Effector CD4-positive, alpha-beta T cell (primary cell): ENCODE measurements around the gene APRT.
A peak's percentile ranks its signal among the peaks of the same experiment; 100 is the strongest.

Source experiments
- DNase-seq: peaks from one replicate; pipeline ENCODE4 v3.0.0-alpha.2; 2020
- total RNA-seq: gene quantifications from one replicate; lab custom pipeline; 2026; lab: John Stamatoyannopoulos, UW

The APRT gene
- 77.7 reads per million, percentile 77 among the genes with 10 or more reads in this experiment for total RNA-seq

GRCh38 chr16:88811769-88812512, at the start of gene APRT:
APRT (minus strand) TSS chr16:88811928; CDS start chr16:88811899, 29 bp downstream.
- peak; percentile 94 for DNase-seq

GRCh38 chr16:88861359-88861758, 49.6 kb upstream of the APRT start:
- DNase-seq: no peak

GRCh38 chr16:88859381-88860091, 47.8 kb upstream of the APRT start:
- no peak for DNase-seq

DNA sequence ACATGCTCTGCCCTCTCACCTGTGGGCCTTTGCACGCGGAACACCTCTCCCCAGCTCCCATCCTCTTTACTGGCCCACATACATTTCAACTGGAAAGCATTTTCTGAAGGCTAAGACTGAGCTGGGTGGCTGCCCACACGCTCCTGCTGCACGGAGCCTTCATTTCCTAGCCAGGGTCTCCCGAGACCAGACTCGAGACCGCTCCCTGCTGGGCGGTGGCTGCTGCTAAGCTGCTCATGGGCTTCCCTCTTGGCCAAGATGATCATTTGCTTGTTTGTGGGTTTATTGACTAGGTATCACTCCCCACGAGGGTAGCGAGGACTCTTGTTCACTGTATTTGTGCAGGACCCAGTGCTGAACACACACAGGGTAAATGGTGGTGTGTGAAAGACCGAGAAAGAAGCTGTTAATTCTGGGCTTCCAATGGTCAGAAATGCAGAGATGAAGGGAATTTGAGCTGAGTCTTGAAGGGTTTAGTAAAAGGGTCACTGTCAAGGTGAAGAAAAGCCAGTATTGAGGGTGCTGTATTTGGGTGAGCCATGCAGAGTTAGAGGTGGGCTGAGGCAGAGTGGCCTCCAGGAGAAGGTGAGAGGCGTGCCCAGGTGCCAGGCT, 46.1 kb upstream of the APRT start:
- DNase-seq: peak; percentile 68

- DNase-seq: peak; percentile 98
Observed at GRCh38 chr16:88856828-88857727, 45.4 kb upstream of the APRT start, which contains the start of the genes GALNS and TRAPPC2L. GALNS (minus strand) TSS chr16:88856947; CDS start chr16:88856877, 70 bp downstream. TRAPPC2L (plus strand) TSS chr16:88857127; CDS start chr16:88857151, 24 bp downstream.

GRCh38 chr16:88856122-88856827, 44.5 kb upstream of the APRT start:
- no peak for DNase-seq

- no peak for DNase-seq
Observed at GRCh38 chr16:88855736-88856121, 44.0 kb upstream of the APRT start.

- DNase-seq: no peak
Observed at GRCh38 chr16:88855176-88855575, 43.4 kb upstream of the APRT start.

GRCh38 chr16:88854306-88855111, 42.8 kb upstream of the APRT start:
- no peak for DNase-seq

DNA sequence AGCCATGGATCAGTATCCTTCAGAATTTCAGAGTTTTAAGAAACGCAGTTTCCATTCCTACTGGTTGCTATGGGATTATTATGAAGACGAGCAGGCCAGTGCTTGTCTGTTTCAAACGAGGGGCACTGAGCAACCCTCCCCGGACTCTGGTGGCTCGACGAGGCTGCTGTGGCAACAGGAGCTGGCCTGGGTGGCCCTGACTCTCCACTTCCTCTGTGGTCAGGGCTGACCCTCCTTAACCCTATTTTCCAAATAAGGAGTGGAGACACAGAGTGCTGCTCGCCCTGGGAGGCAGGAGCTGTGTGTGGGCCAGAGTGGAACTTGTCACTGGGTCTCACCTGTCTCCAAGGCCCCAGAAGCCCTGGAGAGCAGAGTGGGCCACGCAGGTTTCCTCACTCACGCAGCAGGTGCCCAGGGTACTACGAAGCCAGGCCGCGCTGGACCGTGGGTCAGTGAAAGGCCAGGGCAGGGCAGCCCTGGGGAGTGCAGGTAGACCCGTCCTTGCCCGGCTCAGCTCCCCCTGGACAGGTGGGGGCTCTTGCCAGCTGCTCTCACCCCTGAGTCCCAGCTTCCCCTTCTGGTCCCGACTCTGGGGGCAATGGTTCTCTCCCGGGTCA, 41.7 kb upstream of the APRT start:
- no peak for DNase-seq

- DNase-seq: no peak
Observed at GRCh38 chr16:88851616-88852015, 39.9 kb upstream of the APRT start.

DNA sequence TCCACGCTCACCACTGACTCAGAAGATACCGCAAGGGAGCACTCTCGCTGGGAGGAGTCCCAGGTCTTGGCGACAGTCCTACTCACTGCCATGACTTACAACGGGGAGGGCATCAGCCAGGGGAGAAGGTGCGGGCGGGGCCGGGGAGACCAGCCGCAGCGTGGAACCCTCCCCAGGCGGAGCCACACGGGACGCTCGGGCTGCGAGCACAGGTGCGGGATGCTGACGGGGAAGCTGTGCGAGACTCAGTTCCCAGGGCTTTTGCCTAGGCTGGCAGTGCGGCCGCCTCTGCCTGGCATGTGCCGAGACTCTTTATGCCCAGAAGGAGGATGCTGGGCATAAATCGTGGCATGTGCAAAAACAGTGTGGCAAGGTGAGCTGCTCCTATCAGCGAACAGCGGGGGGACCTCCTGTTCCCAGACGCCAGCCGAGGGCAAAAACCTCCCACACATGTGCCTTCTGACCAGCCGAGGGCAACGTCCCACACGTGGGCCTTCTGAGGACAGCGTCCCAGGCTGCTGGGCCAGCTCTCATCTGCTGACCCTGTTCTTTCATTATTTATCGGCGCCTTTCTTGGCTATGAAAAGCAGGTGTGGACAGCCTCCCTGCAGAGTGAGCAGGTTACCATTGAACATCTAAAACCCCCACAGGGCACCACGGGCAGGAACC, 38.9 kb upstream of the APRT start:
- DNase-seq: no peak

DNA sequence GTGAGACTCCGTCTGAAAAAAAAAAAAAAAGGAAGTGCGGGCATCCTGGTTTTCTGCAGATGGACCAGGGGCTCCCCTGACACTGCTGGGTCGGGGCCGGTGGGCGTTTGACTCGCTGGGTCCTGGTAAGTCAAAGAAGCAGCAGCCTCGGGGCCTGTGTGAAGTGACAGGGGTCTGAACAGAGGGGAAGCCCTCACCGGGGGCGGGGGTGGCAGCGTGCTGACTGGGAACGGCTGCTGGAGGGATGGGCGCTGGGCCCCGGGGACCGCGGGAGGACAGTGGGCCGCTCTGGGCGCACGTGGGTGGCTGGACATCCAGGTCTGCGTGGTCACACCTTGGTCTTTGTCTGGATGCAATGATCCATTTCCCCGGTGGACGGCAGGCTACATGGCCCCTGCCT, 36.8 kb upstream of the APRT start:
- DNase-seq: no peak

- DNase-seq: no peak
Observed at GRCh38 chr16:88847654-88848053, 35.9 kb upstream of the APRT start.

DNA sequence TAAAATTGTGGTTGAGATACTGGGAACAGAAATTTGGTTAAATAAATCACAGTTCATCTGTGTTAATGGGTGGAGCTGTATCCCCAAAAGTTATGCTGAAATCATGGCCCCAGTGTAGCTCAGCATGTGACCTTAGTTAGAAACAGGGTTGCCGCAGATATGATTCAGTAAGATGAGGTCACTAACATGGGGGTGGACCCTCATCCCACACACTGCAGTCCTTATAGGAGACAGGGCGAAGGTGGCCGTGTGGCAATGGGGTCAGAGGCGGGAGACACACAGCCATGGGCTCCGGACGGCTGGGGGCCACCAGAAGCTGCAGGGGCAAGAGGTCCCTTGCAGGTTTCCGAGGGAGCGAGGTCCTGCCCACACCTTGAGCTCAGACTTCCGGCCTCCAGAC, 34.4 kb upstream of the APRT start:
- no peak for DNase-seq

- no peak for DNase-seq
Observed at GRCh38 chr16:88844419-88845036, 32.8 kb upstream of the APRT start.

DNA sequence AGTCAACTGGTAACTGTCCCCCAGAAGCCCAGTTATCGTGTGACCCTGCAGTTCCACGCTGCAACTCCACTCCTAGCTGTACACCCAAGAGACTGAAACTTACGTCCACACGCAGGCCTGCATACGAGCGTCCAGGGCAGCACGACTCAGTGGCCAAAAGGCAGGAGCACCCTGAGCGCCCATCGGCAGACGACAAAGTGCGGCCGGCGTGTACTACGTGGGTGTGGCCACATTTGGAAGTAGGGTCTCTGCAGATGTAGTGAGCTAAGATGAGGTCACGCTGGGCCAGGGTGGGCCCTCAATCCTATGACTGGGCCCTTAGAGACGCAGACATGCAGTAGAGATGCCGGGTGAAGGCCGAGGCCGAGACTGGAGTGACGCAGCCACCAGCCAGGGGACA, 31.5 kb upstream of the APRT start:
- DNase-seq: no peak

- DNase-seq: no peak
Observed at GRCh38 chr16:88842806-88843205, 31.1 kb upstream of the APRT start.

GRCh38 chr16:88842308-88842756, 30.6 kb upstream of the APRT start:
- no peak for DNase-seq
